Prostate gland (tissue), 2 donors: Measurements from ENCODE around the gene TRABD. TPM values are rescaled to one million over a fixed set of nuclear protein-coding genes. Genes with fewer than 3 reads are reported as not detected.

Experiments used
- DNase-seq: peaks from one replicate; pipeline ENCODE4 v3.0.0-alpha.2; 2019; ENCODE audit warnings: low spot score
- H3K27ac ChIP-seq, 2 donors: fragments of 200-600 bp; sonication (generic); 2 replicates each; pipeline ENCODE4 v1.5.1; 2017 to 2019
- H3K27me3 ChIP-seq: fragments of 200-600 bp; sonication (generic); replicated peaks from 2 replicates; pipeline ENCODE4 v1.5.1; 2019; ENCODE audit not compliant: insufficient read depth
- H3K36me3 ChIP-seq, 2 donors: fragments of 200-600 bp; sonication (generic); 1 replicate in 1 of 2; 2 replicates in 1 of 2; pipeline versions ENCODE4 v1.5.1 to v1.8.1; 2017 to 2019
- H3K4me1 ChIP-seq: fragments of 200-600 bp; sonication (generic); replicated peaks from 2 replicates; pipeline ENCODE4 v1.5.1; 2019
- H3K4me3 ChIP-seq, 2 donors: fragments of 200-600 bp; sonication (generic); 2 replicates each; pipeline ENCODE4 v1.5.1; 2017 to 2019
- H3K9me3 ChIP-seq: fragments of 200-600 bp; sonication (generic); 2 replicates; pipeline ENCODE4 v1.5.1; 2017
- CTCF ChIP-seq, 4 experiments: fragments of 200-600 bp in 2 of 4; fragments of 450-650 bp in 2 of 4; sonication (generic) in 2 of 4; IDR thresholded peaks; 1 replicate in 3 of 4; 2 replicates in 1 of 4; pipeline ENCODE4 v1.5.1; 2016 to 2019; ENCODE audit warnings: antibody characterized with exemption in 4 of 4, mild to moderate bottlenecking in 2 of 4, moderate library complexity in 2 of 4
- POLR2A ChIP-seq: fragments of 450-650 bp; IDR thresholded peaks from one replicate; pipeline ENCODE4 v1.6.1; 2016; ENCODE audit warnings: antibody characterized with exemption, mild to moderate bottlenecking
- POLR2AphosphoS5 ChIP-seq: sonication (generic); formaldehyde crosslinking; IDR thresholded peaks from one replicate; pipeline ENCODE4 v1.6.1; 2017; ENCODE audit warnings: antibody characterized with exemption
- WGBS: methylation state at CpG from one replicate; pipeline ENCODE4 v1.1.5; 2018; 5-methylcytosine and 5-hydroxymethylcytosine counted together
- intact Hi-C: fragments of 100-400 bp; cut with DNase I; formaldehyde crosslinking; loops from one replicate; pipeline ENCODE4 v1.14.2; 2022
- total RNA-seq, 2 donors: library from RNA; depleted of rRNA; stranded (reverse); fragments of >200 nt; gene quantifications; one replicate each; pipeline ENCODE4 v1.1.0, GENCODE V29; 2016

The TRABD gene
- total RNA-seq, 2 donors from 2014 or later = 39.1 to 43.1 TPM

GRCh38 chr22:50139843-50140415 is 45.8 kb upstream of the TRABD start:
- 76% methylated on average over 15 of the region's 15 CpGs for WGBS
- H3K27ac ChIP-seq = no peak overlapping the region
- H3K27me3 ChIP-seq = no peaks in the 10 kb centered on the region
- peaks cover 18% of the 10 kb centered on the region for H3K4me1 ChIP-seq
- TF ChIP-seq CTCF (IDR thresholded peaks at IDR 0.05) (no peak), POLR2A (no peak), POLR2AphosphoS5 (no peak)
- H3K4me3 ChIP-seq = no peak overlapping the region
- no peaks in the 10 kb centered on the region for H3K36me3 ChIP-seq
- DNase-seq = no peak
- intact Hi-C loops = loop anchor here (10.0 kb wide), 1 partner anchor 55 kb away; the partner anchor contains the start of gene MLC1
- no peaks in the 10 kb centered on the region for H3K9me3 ChIP-seq

GRCh38 chr22:50140615-50141014 is 45.1 kb upstream of the TRABD start:
- 46% methylated on average over 3 of the region's 3 CpGs for WGBS
- DNase-seq = no peak
- Histone ChIP-seq H3K27me3 (no peaks in the 10 kb centered on the region), H3K9me3 (no peaks in the 10 kb centered on the region), H3K36me3 (no peaks in the 10 kb centered on the region), H3K4me3 (no peak overlapping the region), H3K27ac (no peak overlapping the region), H3K4me1 (peaks cover 18% of the 10 kb centered on the region)
- TF ChIP-seq POLR2AphosphoS5 (no peak), CTCF (IDR thresholded peaks at IDR 0.05) (no peak), POLR2A (no peak)
- intact Hi-C loops = no loop called here

GRCh38 chr22:50141462-50141861 is 44.3 kb upstream of the TRABD start:
- H3K27me3 ChIP-seq = no peaks in the 10 kb centered on the region
- no peak overlapping the region for H3K27ac ChIP-seq
- WGBS = 73% methylated on average over 6 of the region's 6 CpGs
- intact Hi-C loops = no loop called here
- H3K36me3 ChIP-seq = no peaks in the 10 kb centered on the region
- TF ChIP-seq POLR2AphosphoS5 (no peak), POLR2A (no peak), CTCF (IDR thresholded peaks at IDR 0.05) (no peak)
- peaks cover 18% of the 10 kb centered on the region for H3K4me1 ChIP-seq
- no peak overlapping the region for H3K4me3 ChIP-seq
- no peaks in the 10 kb centered on the region for H3K9me3 ChIP-seq
- DNase-seq = no peak

- TF ChIP-seq POLR2A = no peak
- peak in 1 of 4 experiments; percentile 4 for TF ChIP-seq CTCF (IDR thresholded peaks at IDR 0.05)
- peak; percentile 73 for TF ChIP-seq POLR2AphosphoS5
- Histone ChIP-seq H3K9me3 (no peaks in the 10 kb centered on the region), H3K27ac (peak overlapping the region in 1 of 2 donors; percentile 38), H3K27me3 (no peaks in the 10 kb centered on the region), H3K4me1 (peaks cover 18% of the 10 kb centered on the region), H3K36me3 (no peaks in the 10 kb centered on the region), H3K4me3 (no peak overlapping the region)
- no peak for DNase-seq
- intact Hi-C loops = no loop called here
- WGBS = 23% methylated on average over 11 of the region's 11 CpGs
Measured at GRCh38 chr22:50141891-50142363, 43.8 kb upstream of the TRABD start.

- DNase-seq = no peak
- H3K4me3 ChIP-seq = no peak overlapping the region
- 68% methylated on average over 7 of the region's 7 CpGs for WGBS
- H3K27me3 ChIP-seq = no peaks in the 10 kb centered on the region
- H3K27ac ChIP-seq = no peak overlapping the region
- peaks cover 18% of the 10 kb centered on the region for H3K4me1 ChIP-seq
- H3K36me3 ChIP-seq = no peaks in the 10 kb centered on the region
- intact Hi-C loops = no loop called here
- TF ChIP-seq POLR2AphosphoS5 = no peak
- no peak for TF ChIP-seq CTCF (IDR thresholded peaks at IDR 0.05)
- TF ChIP-seq POLR2A = no peak
- no peaks in the 10 kb centered on the region for H3K9me3 ChIP-seq
Measured at GRCh38 chr22:50143096-50143495, 42.6 kb upstream of the TRABD start.
